Measurements from ENCODE around the gene ATP2A3.

Gene ATP2A3

DNA sequence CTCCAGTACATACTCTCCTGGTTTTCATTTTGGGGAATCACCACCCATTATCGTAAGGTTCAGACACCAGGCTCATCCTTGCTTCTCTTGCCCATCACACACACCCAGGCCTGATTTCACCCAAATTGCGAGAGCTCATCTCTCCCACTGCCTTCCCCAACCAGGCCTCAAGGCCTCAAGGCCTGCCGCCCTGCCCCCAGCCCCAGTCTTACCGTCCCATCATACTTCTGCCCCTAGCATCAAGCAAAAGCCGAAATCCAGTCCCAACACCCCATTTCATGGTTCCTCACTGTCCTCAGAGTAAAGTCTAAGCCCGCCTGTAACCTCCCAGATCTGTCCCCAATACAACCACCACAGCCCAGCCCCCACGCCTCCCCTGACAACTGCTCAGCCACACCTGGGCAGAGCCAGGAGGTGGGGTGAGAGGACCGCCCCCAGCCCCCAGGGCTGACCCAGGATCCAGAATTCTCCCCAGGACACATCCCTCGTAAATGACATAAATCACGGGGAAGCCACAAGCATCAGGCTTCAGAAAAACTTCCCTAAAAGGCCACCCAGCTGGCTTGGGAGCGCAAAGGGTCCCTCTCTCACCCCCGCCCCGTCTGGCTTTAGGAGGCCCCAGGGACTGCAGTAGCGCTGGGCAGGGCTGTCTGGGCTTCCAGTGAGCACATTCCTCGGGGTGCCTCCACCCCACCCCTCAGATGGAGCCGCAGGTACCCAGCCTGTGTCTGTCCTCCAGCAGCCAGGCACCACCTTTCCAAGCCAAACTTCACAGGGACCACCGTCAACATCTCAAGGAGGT is 38.4 kb downstream of the ATP2A3 start:
- no peak for DNase-seq

DNA sequence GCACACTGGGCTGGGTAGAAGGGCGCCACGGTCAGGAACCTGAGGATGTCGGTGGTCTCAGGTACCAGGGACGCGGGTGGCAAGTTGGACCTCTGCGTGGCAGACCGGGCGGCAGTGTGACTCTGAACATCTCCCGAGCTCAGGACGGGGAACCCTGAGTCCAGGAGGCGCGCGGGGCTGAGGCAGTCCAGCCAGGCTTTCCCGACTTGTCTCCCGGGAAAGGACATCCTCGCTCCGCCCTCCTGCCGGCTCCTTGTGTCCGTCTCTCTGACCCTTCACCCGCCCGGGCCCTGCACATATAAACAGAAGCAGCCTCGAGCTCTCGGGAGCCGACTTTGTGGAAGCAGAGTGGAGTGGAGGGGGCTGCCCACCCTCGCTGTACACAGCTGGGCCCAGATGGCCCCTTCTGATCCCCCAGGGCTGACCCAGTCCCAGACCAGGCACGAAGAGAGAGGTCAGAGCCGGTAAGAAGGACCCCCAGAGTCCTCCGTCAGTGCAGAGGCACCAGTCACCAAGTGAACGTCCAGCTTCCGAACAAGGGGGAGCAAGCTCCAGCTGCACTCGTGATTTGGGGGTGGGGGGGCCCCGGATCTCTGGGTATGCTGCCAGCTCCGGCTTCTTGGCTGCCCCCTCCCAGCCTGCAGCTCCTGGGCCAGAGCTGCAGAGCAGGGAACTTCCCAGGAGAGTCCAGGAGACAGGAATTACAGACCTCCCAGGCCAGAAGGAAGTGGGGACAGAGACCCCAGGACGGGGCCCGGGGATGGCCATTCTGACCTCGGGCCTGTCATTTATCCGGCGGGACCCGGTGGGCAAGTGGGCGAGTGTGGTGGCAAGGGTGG is 39.5 kb downstream of the ATP2A3 start:
- no peak for DNase-seq

DNA sequence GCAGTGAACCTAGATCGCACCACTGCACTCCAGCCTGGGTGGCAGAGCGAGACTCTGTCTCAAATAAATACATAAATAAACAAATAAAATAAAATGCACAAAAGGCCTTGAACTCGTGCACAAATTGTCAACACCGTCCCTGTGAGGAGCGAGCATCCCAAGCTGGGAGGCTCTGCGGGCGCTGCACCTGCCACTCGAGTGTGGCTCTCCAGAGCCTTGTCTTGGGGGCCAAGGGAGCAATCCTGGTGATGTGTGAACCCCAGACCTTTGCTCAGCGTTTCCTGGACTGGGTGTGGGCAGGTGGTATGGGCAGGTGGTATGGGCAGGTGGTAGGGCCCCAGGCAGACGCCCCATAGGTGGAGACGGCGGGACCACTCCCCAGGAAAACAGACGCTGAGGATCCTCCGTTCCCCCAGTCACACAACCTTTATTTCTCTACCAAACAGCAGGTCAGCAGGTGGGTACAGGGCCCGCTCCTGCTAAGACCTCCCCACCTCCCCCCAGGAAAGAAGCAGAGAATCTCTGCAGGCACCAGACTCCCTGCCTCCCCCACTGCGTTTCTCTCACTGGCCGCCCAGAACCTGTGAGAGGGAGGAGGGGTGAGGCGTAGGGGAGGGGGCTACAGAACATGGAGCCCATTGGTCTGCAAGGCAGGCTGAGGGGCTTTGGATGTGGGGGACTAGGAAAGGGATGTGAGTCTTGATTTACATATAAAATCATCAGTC is 40.6 kb downstream of the ATP2A3 start:
- DNase-seq: no peak

DNA sequence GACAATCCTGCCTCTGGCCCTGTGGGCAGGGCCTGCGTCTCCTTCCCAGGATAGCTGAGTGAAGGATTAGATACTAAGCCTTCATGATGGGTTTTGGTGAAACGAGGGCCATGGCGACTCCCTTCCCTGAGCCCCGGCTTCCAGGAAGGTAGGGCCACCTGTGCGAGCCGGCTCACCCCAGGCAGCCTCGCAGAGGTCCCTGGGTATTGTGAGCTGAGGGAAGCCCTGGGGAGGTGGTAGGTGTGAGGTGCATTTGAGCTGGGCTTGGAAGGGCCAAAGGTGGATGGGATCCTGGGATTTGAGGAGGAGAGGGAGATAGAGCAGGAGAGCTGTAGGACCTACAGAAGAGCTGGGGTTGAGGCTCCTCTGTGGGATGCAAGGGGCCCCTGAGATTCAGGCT is 41.5 kb downstream of the ATP2A3 start:
- DNase-seq: no peak

DNA sequence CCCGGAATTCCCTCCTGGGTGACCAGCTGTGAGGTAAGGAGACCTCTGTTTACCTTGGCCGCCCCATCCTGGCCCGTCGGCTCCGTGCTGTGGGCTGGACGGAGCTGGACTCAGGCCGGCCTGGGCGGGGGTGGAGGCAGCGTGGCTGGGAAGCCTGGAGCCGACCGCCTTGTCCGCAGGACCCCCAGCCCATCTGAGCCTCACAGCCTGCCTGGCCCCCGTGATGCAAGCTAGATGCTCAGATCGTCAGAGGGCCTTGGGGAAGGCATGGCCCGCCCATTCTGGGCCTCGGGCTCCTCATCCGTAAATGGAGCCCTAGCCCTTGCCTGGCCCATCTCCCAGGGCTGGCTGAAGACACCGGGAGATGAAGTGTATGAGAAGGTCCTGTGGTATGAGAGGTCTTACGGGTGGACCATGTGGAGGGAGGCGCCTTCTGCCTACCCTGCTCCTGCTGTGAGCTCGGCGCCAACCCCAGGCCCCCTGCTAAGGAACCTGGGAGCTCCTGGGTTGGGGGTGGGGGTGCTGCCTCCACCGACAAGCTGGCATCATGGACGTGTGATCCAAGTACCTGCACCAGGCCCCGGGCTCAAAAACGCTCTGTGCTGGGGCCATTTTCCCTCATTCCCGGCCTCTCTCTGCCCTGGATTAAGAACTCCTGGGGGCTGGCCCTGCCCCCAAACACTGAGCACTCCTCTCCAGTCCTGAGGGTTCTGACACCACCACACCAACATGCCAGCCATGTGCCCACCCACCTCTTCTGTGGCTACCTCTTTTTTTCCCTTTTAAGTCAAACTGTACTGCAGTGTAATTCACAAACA is 42.5 kb downstream of the ATP2A3 start:
- no peak for DNase-seq

DNA sequence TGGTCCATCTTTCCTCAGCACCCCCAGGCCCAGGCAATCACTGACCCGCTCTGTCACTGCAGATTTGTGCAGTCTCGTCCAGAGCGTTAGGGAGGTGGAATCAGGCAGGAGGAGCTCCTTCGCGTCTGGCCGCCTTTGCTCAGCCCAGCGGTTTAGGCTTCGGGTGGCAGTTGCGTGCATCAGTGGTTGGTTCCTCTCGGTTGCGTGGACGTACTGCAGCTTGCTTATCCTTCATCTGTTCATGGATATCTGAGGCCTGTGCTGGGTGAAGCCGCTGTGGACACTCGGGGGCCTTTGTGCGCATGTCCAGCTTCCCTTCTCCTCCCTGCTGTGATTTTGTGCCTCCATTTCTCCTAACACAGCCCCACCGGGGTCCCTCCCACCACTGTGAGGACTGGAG is 43.2 kb downstream of the ATP2A3 start:
- DNase-seq: no peak

DNA sequence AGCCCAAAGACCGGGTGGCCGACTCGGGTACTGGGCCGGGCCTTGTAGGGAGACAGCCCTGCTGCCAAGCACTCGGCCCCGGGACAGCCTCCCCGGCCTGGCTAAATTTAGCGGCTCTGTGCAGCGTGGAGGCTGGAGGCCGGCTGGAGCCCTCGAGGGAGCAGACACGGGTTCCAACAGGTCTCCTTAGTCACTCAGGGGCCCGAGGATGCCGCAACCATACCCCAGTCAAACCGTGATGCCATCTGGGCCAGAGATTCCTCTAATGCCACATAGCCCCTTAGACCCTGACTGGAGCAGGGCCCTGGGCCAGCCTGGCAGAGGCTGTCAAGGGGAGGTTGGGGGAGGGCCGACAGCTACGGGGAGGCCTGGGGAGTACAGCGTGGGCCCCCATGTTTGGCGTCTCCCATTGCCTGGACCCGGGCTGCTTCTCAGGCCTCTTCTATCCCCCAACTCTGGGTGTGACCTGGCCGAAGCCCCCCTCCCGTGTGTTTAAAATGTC is 45.1 kb downstream of the ATP2A3 start:
- DNase-seq: no peak

DNA sequence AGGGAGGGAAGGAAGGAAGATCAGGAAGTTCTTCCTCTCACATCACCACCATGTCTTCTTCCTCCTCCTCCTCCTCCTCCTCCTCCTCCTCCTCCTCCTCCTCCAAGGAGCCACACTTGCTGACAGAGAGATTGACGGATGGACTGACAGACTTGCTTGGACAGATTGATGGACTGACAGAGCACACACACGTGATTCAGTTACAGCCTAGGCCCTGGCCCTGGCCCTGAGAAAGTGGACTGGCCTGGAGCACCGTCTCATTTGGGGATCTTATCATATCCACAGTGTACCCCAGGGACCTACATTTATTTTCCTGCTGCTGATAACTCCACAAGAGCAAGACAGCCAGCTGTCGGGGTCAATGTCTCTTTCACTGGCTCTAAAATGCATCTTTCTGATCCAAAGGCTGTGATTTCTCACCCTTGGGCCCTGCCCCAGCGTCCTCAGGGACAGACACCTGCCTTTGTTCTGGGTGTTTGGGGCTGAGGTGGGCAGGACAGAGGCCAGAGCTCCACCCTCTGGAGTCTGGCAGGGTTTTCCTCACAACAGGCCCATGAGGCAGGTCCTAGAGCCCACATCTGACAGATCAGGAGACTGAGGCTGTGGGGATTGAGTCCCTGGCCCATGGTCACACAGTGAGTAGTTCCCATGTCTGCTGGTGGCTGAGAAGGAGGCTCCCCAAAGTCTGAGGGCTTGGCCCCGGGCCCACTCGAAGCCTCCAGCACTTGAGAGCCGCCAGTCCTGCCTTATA is 45.7 kb downstream of the ATP2A3 start:
- DNase-seq: no peak

DNA sequence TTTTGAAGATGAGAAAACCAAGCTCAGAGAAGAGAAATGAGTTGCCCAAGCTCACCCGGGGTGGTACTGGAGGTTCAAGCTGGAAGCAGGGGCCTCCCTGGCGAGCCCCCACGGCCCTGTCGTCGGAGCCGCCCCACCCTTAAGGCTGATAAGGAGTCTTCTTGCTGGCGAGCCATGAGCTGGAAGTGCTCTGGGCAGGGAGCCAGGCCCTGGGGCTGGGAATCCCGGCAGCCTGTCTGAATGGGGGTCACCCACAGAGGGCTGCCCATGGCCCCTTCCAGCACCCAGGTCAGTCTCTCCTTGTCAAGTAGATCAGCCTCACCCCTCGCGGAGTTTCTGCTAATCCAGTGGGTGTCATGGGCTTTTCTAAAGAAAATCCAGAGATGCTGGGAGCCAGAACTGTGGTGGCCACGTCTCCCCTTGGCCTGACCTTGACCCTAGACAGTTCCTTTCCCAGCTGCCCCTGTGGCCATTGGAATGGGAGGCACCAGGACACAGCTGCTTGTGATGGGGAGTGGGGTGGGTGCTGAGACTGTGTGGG is 46.8 kb downstream of the ATP2A3 start:
- no peak for DNase-seq

DNA sequence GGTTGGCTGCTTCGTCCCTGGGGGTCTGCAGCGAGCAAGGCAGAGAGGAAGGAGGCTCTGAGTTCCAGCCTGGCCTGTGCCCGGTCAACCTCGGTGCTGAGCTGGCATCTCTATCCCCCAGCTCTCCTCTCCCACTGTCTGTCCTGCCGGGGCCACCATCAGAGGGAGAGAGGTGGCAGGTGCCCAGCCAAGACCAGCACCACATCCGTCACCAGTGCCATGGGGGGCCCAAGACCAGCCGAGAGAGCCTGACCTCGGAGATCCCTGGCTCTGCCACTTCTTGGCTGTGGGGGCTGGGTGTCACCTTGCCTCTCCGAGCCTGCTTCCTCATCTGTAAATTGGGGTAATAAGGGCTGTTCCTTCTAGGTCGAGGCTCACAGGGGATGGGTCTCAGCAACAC is 47.4 kb downstream of the ATP2A3 start:
- no peak for DNase-seq

DNA sequence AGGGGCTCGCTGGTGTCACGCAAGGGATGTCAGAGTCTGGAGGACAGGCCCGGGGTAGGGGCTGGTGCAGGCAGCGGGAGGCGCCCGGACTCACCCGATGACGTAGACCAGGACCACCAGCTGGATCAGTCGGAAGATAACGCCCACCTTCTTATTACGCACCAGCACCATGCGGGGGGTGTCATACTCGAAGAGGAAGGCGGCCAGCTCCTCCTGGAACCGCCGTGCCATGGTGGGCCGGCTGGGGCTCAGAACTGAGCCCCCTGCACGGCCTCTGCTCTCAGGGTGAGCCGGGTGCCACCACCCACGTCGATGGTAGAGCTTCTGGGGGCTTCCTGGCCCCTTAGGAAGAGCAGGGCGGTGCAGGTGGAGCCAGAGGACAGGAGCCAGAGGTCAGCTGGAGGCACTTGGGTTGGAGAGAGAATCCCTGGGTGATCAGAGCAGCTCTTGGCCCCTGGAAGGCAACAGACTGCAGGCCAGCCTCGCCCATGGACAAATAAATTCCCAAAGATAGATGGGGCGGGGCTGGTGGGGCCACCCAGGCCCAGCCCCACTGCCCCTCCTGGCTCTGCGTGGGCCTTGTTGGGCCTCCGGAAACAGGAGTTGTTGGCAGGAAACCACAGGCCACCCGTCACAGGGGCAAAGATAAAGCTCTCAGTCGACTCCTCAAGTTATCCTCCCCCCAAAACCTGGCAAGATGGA is 48.1 kb downstream of the ATP2A3 start, which contains the start of gene P2RX1:
Gene P2RX1, minus strand, starts transcription at position 471 of the 702 bp plus-strand sequence. Its CDS starts 240 bp downstream, at position 231.
- DNase-seq: no peak

DNA sequence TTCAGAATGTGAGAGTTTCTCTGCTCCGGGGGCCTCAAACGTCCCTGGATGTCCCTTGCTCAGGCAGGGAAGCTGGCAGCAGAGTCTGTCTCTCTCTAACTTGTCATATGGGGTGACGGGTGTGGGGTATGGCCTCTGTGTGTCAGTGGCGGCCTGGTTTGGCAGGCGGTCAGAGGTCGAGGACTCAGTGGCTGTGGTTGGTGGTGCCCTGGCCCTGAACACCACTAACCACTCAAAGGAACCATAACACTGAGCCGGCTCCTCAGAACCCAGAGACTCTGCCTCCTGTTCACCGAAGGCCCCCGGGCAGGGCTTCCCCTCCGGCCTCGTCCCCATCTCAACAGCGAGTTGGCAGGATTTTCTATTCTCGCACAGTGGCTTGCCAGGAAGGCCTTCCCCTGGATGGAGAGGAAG is 48.6 kb downstream of the ATP2A3 start:
- DNase-seq: no peak

DNA sequence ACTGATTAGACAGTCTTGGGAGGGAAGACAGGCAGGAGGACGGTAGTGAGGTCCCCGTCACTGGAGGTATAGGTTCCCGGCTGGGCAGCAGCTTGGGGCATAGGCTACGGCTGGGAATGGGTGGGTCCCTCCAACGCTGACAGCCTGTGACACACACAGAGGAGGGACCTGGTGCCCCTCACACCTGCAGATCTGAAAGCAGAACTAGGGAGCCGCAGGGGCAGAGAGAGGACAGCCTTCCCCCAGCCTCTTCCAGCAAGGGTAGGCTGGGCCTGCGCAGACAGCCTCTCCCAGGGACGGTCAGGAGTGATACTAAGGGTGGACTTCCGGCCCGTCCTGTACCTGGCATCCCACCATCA is 49.9 kb downstream of the ATP2A3 start:
- no peak for DNase-seq

DNA sequence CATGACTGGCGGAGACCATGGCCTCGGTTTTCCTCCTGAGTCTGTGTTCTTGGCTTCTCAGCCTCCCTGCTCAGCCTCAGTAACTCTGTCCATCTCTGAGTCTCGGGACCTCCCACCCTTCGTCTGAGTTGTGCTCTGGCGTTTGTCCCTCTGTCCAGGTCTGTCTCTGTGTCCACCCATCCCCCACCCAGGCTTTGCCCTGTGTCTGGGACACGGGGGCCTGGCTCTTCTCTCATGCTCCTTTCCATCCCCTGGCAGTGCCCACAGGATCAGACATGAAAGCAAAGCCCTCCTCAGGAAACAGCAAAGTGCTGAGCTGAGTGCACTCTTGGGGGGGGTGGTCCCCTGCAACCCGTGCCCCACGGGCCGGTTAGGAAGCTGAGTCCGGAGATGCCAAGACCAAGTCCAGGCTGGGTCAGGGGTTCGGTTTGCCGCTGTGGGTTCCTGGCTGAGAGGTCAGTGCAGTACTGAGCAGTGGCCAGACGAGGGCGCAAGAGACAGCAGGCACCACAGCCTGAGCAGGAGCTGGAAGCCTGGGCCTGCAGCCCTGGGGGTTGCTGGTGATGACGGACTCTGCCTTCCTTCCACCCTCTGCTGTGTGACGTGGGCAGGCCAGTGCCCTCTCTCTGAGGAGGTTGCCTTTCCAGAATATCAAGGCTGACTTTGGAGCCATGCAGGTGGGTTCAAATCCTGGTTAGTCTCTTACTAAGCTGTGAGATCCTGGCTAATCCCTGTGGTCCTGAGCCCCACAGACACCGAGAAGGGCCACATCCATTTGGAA is 50.5 kb downstream of the ATP2A3 start:
- peak; percentile 23 for DNase-seq

DNA sequence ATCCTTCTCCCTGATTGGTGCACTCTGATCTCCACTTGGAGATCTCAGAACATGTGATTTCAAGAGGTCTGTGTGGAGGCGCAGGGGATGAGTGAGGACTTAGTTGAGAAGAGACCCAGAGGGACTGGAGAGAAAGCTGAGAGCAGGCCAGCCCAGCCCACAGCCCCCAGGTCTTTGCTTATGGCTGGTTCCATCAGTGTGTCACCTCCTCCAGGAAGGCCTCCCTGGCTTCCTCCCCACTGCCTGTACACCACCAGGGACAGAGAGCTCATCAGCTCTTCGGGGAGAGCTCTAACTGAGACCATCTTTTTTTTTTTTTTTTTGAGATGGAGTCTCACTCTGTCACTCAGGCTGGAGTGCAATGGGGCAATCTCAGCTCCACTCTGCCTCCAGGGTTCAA is 51.4 kb downstream of the ATP2A3 start:
- no peak for DNase-seq

DNA sequence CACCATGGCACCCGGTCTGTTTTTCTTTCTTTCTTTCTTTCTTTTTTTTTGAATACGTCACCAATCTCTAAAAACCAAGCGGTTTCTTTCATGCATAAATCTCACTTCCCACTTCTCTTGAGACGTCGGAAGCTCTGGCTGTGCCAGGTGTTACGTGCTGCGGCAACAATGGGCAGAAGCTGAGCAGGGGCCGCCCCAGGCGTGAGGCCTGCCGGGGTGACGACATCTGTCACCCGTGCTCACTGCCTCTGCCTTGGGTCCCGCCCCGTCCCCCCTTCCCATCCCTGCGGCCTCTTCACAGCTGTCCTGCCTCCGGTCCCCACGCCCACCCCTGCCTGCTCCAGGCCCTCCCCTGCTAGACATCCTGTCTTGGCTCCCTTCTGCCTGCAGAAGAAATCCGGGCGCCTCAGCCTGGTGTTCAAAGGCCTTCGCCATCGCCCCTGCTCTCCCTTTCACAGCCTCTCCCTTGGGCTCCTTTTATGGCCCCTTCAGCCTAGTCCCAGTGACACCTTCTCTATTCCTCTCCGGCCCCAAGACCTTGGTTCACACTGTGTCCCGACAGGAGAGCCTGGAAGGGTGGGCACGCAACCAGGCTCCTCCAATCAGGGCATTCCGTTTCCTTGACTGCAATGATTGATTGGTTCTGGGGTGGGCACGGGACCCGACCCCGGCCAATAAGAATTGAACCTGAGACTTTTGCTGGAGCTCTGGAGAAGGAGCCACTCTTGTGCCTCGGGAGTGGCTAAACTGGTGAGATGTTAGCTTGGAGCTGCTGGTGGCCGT is 52.8 kb downstream of the ATP2A3 start:
- DNase-seq: no peak

DNA sequence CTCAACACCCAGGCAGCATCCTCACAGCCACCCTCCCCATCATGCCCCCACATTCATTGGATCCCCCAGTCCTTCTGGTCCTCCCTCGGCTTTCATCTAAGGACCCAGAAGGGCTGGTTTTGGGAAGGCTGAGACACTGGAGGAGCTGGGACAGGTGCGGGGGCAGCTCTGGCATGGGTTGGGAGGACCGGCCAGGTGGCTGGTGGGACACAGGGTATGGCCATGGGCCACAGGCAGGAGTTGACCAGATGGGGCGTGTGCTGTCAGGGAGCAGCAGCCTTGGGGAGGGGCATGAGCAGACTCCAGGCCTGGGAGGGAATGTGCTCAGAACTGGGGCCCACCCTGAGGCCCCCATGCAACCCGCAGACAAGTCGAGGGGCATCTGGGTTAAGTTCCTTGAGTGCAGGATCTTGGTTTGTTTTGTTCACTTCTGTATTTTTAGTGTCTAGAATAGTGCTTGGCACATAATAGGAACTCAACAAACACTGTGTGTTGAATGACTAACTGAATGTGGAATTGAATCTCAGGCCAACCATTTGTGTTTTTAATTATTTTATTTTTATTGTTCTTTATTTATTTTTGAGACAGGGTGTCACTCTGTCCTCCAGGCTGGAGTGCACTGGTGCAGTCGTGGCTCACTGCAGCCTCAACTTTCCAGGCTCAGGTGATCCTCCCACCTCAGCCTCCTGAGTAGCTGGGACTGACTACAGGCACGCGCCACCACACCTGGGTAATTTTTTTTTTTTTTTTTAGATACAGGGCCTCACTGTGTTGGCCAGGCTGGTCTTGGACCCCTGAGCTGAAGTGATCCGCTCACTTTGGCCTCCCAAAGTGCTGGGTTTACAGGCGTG is 53.6 kb downstream of the ATP2A3 start:
- DNase-seq: no peak

DNA sequence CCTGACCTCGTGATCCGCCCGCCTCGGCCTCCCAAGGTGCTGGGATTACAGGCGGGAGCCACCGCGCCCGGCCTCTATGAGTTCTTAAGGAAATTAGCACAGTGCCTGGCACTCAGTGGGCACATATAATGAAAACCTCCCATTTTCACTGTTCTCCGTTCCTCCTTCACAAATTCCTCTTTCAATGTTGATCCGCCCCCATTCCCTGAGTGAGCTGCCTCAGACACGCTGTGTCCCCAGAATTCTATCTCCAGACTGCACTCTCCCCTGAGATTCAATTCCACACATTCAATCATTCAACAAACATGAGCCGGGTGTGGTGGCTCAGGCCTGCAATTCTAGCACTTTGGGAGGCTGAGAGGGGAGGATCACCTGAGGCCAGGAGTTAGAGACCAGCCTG is 55.0 kb downstream of the ATP2A3 start:
- no peak for DNase-seq

Measured in NCI-H446 treated with DMSO at 0.1 percent for 48 hours (cell line).